Measurements from ENCODE around the gene C5orf58.

Gene C5orf58

GRCh38 chr5:170289121-170289520 lies 56.3 kb downstream of the C5orf58 start:
- Histone ChIP-seq H3K27me3 (ENCODE audit: insufficient read depth, low read length, poor library complexity, severe bottlenecking) (no peaks in the 10 kb centered on the region), H3K9me2 (replicated peaks; ENCODE audit: low read depth, low read length) (no peaks in the 10 kb centered on the region)
- TF ChIP-seq EZH2phosphoT487 (IDR thresholded peaks at IDR 0.05; ENCODE audit: borderline replicate concordance) (no peak), CTCF (conservative IDR thresholded peaks at IDR 0.05; ENCODE audit: low read length) (no peak)

DNA sequence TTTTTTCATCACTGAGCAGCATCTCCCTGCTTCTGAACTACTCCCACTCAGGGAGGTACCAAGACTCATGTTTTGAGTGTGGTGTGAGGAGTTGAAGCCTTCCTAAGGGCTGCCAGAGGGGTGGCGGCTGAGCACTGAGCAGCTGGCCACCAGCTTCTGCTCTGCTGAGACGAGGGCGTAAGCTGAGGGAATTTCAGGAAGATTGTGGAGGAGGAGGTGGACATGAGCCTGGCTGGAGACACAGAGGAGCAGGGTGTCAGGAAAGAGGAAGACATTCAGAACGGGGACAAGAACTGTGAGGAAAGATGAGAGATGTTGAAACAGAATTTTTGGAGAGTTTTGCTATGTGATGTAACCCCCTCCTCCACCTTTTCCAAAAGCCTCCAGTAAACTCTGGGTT lies 57.0 kb downstream of the C5orf58 start:
- Histone ChIP-seq H3K4me2 (ENCODE audit: low read depth, low read length, poor library complexity, severe bottlenecking) (peak overlapping the region; percentile 91), H4K20me1 (ENCODE audit: insufficient read depth, low read length, poor library complexity, severe bottlenecking) (peaks cover 55% of the 10 kb centered on the region), H3K9ac (ENCODE audit: low read depth, low read length, poor library complexity, severe bottlenecking) (no peak overlapping the region), H2AFZ (ENCODE audit: low read length) (no peak overlapping the region), H3K36me3 (ENCODE audit: insufficient read depth, low read length) (peaks cover 59% of the 10 kb centered on the region), H3K79me2 (ENCODE audit: insufficient read depth, low read length) (peaks cover 97% of the 10 kb centered on the region), H3K27me3 (ENCODE audit: insufficient read depth, low read length, poor library complexity, severe bottlenecking) (no peaks in the 10 kb centered on the region), H3K9me3 (ENCODE audit: insufficient read depth, low read depth, low read length) (no peaks in the 10 kb centered on the region), H3K9me2 (replicated peaks; ENCODE audit: low read depth, low read length) (no peaks in the 10 kb centered on the region), H3F3A (ENCODE audit: low read depth) (0 out of 2 replicates have a peak, but pooled peaks cover 11% of the 10 kb centered on the region), H3K4me3 (ENCODE audit: low read length, poor library complexity, severe bottlenecking) (peak overlapping the region; percentile 99), H3K4me1 (ENCODE audit: insufficient read depth, low read length, poor library complexity, severe bottlenecking) (peaks cover 72% of the 10 kb centered on the region)
- TF ChIP-seq CTCF (conservative IDR thresholded peaks at IDR 0.05; ENCODE audit: low read length) (no peak), EZH2phosphoT487 (IDR thresholded peaks at IDR 0.05; ENCODE audit: borderline replicate concordance) (no peak)

More at GRCh38 chr5:170289121-170289520, 56.3 kb downstream of the C5orf58 start:
- peaks cover 64% of the 10 kb centered on the region for H3K36me3 ChIP-seq (ENCODE audit: insufficient read depth, low read length)
- peaks cover 58% of the 10 kb centered on the region for H4K20me1 ChIP-seq (ENCODE audit: insufficient read depth, low read length, poor library complexity, severe bottlenecking)
- no peak overlapping the region for H3K9ac ChIP-seq (ENCODE audit: low read depth, low read length, poor library complexity, severe bottlenecking)
- H3K4me1 ChIP-seq (ENCODE audit: insufficient read depth, low read length, poor library complexity, severe bottlenecking), result peaks cover 78% of the 10 kb centered on the region
- H3F3A ChIP-seq (ENCODE audit: low read depth), result 0 out of 2 replicates have a peak, but pooled peaks cover 11% of the 10 kb centered on the region
- H3K4me3 ChIP-seq (ENCODE audit: low read length, poor library complexity, severe bottlenecking), result peak overlapping the region; percentile 44
- no peak overlapping the region for H2AFZ ChIP-seq (ENCODE audit: low read length)
- H3K9me3 ChIP-seq (ENCODE audit: insufficient read depth, low read depth, low read length), result no peaks in the 10 kb centered on the region
- H3K4me2 ChIP-seq (ENCODE audit: low read depth, low read length, poor library complexity, severe bottlenecking), result peak overlapping the region; percentile 91
- peaks cover 97% of the 10 kb centered on the region for H3K79me2 ChIP-seq (ENCODE audit: insufficient read depth, low read length)

- Histone ChIP-seq H3K9me2 (replicated peaks; ENCODE audit: low read depth, low read length) (no peaks in the 10 kb centered on the region), H3K4me1 (ENCODE audit: insufficient read depth, low read length, poor library complexity, severe bottlenecking) (peaks cover 64% of the 10 kb centered on the region), H3F3A (ENCODE audit: low read depth) (0 out of 2 replicates have a peak, but pooled peaks cover 11% of the 10 kb centered on the region), H3K79me2 (ENCODE audit: insufficient read depth, low read length) (peaks cover 97% of the 10 kb centered on the region), H3K4me3 (ENCODE audit: low read length, poor library complexity, severe bottlenecking) (peak overlapping the region; percentile 99), H3K9me3 (ENCODE audit: insufficient read depth, low read depth, low read length) (no peaks in the 10 kb centered on the region), H2AFZ (ENCODE audit: low read length) (no peak overlapping the region), H3K27me3 (ENCODE audit: insufficient read depth, low read length, poor library complexity, severe bottlenecking) (no peaks in the 10 kb centered on the region), H3K36me3 (ENCODE audit: insufficient read depth, low read length) (peaks cover 59% of the 10 kb centered on the region), H4K20me1 (ENCODE audit: insufficient read depth, low read length, poor library complexity, severe bottlenecking) (peaks cover 61% of the 10 kb centered on the region), H3K4me2 (ENCODE audit: low read depth, low read length, poor library complexity, severe bottlenecking) (peak overlapping the region; percentile 91), H3K9ac (ENCODE audit: low read depth, low read length, poor library complexity, severe bottlenecking) (no peak overlapping the region)
- TF ChIP-seq EZH2phosphoT487 (IDR thresholded peaks at IDR 0.05; ENCODE audit: borderline replicate concordance), result no peak
- no peak for TF ChIP-seq CTCF (conservative IDR thresholded peaks at IDR 0.05; ENCODE audit: low read length)
Observed at GRCh38 chr5:170290498-170290897, 57.7 kb downstream of the C5orf58 start.

All from Loucy (cell line).